DND-41 (cell line): Measurements from ENCODE around the gene SLC6A19.
A peak's percentile ranks its signal among the peaks of the same experiment; 100 is the strongest.

Source experiments
- ATAC-seq: fragments of 200-7000 bp; cut with Tn5 transposase; 3 replicates; pipeline ENCODE4 v1.9.1; 2021; ENCODE audit warnings: low read depth; ENCODE audit not compliant: insufficient read depth
- DNase-seq: peaks from one replicate; pipeline ENCODE4 v3.0.0-alpha.2; 2020
- H2AFZ ChIP-seq: 2 replicates; pipeline ENCODE4 v1.6.0; 2012; ENCODE audit warnings: low read depth, low read length
- H3K27ac ChIP-seq: 2 replicates; pipeline ENCODE4 v1.5.1; 2012; ENCODE audit warnings: low read length, inconsistent platforms
- H3K27me3 ChIP-seq: fragments of 200-600 bp; sonication (generic); 2 replicates; pipeline ENCODE4 v1.6.0; 2012; ENCODE audit warnings: low read length, mild to moderate bottlenecking, inconsistent platforms; ENCODE audit not compliant: insufficient read depth, poor library complexity
- H3K36me3 ChIP-seq: 2 replicates; pipeline ENCODE4 v1.5.1; 2012; ENCODE audit warnings: low read length, inconsistent platforms; ENCODE audit not compliant: insufficient read depth
- H3K4me1 ChIP-seq: 2 replicates; pipeline ENCODE4 v1.5.1; 2012; ENCODE audit warnings: mild to moderate bottlenecking, low read length; ENCODE audit not compliant: insufficient read depth
- H3K4me2 ChIP-seq: 2 replicates; pipeline ENCODE4 v1.6.0; 2012; ENCODE audit warnings: mild to moderate bottlenecking, moderate library complexity, low read length, inconsistent platforms; ENCODE audit not compliant: insufficient read depth
- H3K4me3 ChIP-seq, 2 experiments: fragments of 200-600 bp in 1 of 2; shearing (Covaris generic) in 1 of 2; 2 replicates each; pipeline ENCODE4 v1.5.1; 2012 to 2016; ENCODE audit warnings: inconsistent platforms in 2 of 2, low read length in 2 of 2, mild to moderate bottlenecking in 2 of 2, low read depth in 1 of 2, moderate library complexity in 1 of 2
- H3K79me2 ChIP-seq: 2 replicates; pipeline ENCODE4 v1.6.0; 2012; ENCODE audit warnings: low read length, inconsistent platforms; ENCODE audit not compliant: insufficient read depth
- H3K9ac ChIP-seq: 2 replicates; pipeline ENCODE4 v1.6.0; 2012; ENCODE audit warnings: low read depth, mild to moderate bottlenecking, inconsistent platforms, low read length, moderate library complexity
- H3K9me3 ChIP-seq: 2 replicates; pipeline ENCODE4 v1.5.1; 2012; ENCODE audit warnings: low read length, moderate library complexity, mild to moderate bottlenecking, inconsistent platforms; ENCODE audit not compliant: insufficient read depth, severe bottlenecking
- H4K20me1 ChIP-seq: 2 replicates; pipeline ENCODE4 v1.6.0; 2012; ENCODE audit warnings: low read length; ENCODE audit not compliant: insufficient read depth
- CTCF ChIP-seq: IDR thresholded peaks from 2 replicates; pipeline ENCODE4 v1.5.1; 2012; ENCODE audit warnings: borderline replicate concordance, low read length, moderate library complexity, mild to moderate bottlenecking; ENCODE audit not compliant: poor library complexity, severe bottlenecking; ENCODE audit errors: extremely low read depth
- EZH2 ChIP-seq: IDR thresholded peaks from 3 replicates; pipeline ENCODE4 v1.6.1; 2012; ENCODE audit warnings: borderline replicate concordance, low read depth, mild to moderate bottlenecking, moderate library complexity, low read length, inconsistent platforms; ENCODE audit not compliant: severe bottlenecking

The SLC6A19 gene

GRCh38 chr5:1167361-1167727 is 34.1 kb upstream of the SLC6A19 start:
- Histone ChIP-seq H3K27me3 (no peaks in the 10 kb centered on the region), H2AFZ (no peak overlapping the region), H3K4me3 (no peak overlapping the region), H3K79me2 (no peaks in the 10 kb centered on the region), H3K4me2 (no peak overlapping the region), H3K4me1 (peaks cover 16% of the 10 kb centered on the region), H4K20me1 (no peaks in the 10 kb centered on the region), H3K9me3 (no peaks in the 10 kb centered on the region), H3K27ac (peak overlapping the region; percentile 75), H3K36me3 (no peaks in the 10 kb centered on the region), H3K9ac (0 out of 2 replicates have a peak overlapping the region, but pooled peaks have one; percentile 16)
- ATAC-seq, result no peak
- TF ChIP-seq EZH2 (no peak), CTCF (no peak)
- DNase-seq, result no peak

GRCh38 chr5:1167728-1168709 is 33.4 kb upstream of the SLC6A19 start:
- no peaks in the 10 kb centered on the region for H3K9me3 ChIP-seq
- no peaks in the 10 kb centered on the region for H3K27me3 ChIP-seq
- peak overlapping the region; percentile 35 for H3K4me2 ChIP-seq
- H4K20me1 ChIP-seq, result no peaks in the 10 kb centered on the region
- peak; percentile 81 for DNase-seq
- peak overlapping the region; percentile 16 for H3K9ac ChIP-seq
- peaks cover 20% of the 10 kb centered on the region for H3K4me1 ChIP-seq
- ATAC-seq, result peak; percentile 84
- H3K4me3 ChIP-seq, result no peak overlapping the region
- TF ChIP-seq EZH2, result no peak
- peak; percentile 96 for TF ChIP-seq CTCF
- no peaks in the 10 kb centered on the region for H3K79me2 ChIP-seq
- H3K27ac ChIP-seq, result peak overlapping the region; percentile 75
- H3K36me3 ChIP-seq, result no peaks in the 10 kb centered on the region
- H2AFZ ChIP-seq, result peak overlapping the region; percentile 74

GRCh38 chr5:1168796-1169195 is 32.6 kb upstream of the SLC6A19 start:
- H3K4me3 ChIP-seq, result no peak overlapping the region
- TF ChIP-seq EZH2 (no peak), CTCF (no peak)
- H3K9ac ChIP-seq, result no peak overlapping the region

More at GRCh38 chr5:1168796-1169195, 32.6 kb upstream of the SLC6A19 start:
- Histone ChIP-seq H3K4me1 (peaks cover 26% of the 10 kb centered on the region), H2AFZ (no peak overlapping the region), H4K20me1 (no peaks in the 10 kb centered on the region), H3K4me2 (no peak overlapping the region), H3K9me3 (no peaks in the 10 kb centered on the region), H3K79me2 (no peaks in the 10 kb centered on the region), H3K27ac (peak overlapping the region; percentile 75), H3K27me3 (no peaks in the 10 kb centered on the region), H3K36me3 (no peaks in the 10 kb centered on the region)
- ATAC-seq (no peak), DNase-seq (no peak)
